Stimulated activated CD4-positive, alpha-beta T cell treated with anti-CD3 and anti-CD28 coated beads, TNF-alpha, amount 100 ng/mL, for 24 hours (primary cell): Measurements from ENCODE around the gene TAGLN2.

ENCODE experiments used
- DNase-seq, 3 experiments: peaks; one replicate each; pipeline ENCODE4 v3.0.0-alpha.2; 2020; ENCODE audit warnings: low read depth in 3 of 3

TAGLN2 gene

DNA sequence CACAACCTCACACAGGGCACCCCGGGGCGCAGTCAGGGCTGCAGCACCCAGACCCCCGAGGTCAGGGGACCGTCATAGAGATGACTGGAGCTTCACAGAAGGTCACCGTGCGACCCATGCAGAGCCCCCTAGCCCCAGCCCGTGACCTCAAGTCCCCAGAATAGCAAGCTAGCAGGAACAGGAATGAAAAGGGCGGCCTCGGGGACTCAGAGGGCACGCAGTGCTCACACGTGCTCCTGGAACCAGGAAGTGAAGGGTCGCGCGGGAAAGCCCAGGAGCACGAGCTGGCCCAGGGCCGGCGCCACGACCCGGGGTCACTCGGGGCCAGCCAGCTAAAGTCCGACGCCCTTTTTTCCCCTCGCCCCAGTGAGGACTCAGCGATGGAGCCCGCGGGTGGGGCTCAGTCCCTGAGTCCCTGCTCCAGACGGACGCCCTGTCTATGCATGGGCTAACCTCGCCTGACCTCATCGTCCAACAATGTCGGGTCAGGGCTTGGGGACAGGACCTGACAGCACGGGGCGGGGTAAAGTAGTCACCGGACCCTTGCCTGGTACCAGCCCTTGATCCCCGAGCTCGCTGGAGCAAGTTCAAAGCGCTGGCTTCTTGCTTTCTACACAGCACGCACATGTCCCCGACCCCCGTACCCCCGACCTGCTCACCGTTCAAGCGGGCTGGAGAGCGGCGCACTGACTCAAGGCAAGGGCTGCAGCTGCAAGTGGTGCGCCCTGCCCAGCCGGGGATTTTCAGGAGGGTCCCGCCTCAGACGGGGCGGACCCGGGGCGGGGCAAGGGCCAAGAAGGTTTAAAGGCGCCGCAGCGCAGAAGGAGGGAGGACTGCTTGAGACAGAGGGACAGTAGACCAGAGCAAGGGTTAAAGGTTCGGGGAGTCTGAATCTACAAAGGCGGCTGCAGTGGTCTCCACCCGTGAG lies at the start of gene TAGLN2:
TSS of gene TAGLN2 (minus strand) at position 717 of the 928 bp plus-strand sequence. CDS start 4,998 bp downstream, outside the sequence.
- DNase-seq, result peak; percentile 82 to 89 (median 85)

DNA sequence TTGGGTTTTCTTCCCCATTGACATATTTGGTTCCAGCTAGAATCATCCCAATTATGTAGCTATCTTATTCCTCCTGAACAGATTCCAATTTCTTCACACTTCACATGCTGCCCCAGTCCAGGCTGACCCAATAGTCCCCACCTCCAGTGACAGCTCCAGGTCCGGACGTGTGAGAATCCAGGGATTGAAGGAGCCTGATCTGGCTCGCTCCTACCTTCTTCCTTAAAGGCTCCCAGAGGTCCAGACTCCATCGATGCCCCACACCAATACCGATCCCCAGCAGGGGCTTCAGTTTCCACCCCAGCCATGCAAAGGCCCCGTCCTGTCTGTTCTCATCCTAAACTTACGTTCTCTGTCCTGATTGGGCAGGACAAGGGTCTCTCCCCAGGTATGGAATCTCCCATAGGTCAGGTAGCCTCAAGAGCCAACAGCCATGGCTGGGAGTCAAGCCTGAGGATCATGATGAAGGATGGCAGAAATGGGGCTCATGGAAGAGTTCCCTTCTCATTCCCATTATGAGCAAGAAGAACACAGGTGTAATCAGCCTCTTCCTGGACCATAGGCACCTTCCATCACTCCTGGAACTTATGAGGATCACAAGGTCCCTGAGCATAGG lies 49.2 kb upstream of the TAGLN2 start:
- no peak for DNase-seq

DNA sequence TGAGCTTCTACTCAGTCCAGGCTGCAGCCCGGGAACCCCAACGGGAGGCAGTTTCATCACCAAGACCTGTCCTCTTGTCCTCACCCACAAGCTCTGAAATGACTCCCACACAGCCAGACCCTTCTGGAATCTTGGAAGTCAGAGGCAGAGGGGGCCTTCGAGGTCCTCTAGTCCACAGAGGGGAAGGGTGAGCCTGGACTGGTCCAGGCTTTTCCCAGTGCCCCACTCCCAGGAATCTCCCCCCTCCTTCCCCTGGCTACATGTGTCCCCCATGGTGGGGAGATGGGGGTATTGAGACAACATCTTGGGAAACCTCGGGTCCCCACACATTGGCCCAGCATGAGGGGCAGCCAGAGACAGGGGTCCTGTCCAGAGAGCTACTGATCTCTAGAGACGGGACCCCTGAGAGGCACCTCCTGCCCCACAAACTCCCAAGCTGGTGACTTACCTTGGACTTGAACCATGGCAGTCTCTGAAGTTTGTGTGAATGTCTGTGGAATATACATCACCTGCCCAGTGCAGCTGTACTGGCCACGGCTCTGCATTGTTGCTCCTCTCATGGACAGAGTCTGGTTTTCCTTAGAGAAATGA lies 48.1 kb upstream of the TAGLN2 start:
- no peak for DNase-seq

DNA sequence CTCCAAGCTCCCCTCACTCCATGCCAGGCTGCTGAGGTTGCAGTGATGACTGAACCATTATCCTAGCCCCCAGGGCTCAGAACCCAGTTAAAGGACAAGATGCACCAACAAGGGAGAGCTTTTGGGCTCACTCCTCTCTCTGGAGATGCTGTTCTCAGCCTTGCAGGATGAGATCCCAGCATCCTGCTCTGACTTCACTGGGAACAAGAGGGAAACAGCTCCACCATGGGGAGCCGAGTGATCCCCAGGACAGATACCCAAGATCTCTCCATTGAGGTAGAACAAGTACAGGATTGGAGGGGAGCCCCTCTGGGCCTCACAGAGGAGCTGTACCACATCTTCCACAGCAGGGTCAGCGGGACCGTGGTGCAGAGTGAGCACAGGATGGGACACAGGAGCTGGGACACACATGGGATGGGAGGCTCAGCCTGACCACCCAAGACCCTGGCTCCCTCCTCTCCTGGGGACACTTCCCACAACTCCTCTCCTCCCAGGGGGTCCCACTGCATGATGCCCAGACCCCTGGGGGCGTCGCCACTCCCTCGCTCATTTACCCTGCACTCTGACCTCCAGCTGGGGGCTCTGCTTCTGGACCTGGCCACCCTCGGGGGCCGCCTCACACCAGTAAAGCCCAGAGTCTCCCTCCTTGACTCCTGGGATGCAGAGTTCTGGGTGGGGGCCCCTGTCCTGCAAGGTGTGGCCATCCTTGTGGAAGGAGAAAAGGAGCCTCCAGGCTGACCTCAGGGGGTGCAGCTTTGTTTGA lies 47.3 kb upstream of the TAGLN2 start:
- DNase-seq, result no peak

DNA sequence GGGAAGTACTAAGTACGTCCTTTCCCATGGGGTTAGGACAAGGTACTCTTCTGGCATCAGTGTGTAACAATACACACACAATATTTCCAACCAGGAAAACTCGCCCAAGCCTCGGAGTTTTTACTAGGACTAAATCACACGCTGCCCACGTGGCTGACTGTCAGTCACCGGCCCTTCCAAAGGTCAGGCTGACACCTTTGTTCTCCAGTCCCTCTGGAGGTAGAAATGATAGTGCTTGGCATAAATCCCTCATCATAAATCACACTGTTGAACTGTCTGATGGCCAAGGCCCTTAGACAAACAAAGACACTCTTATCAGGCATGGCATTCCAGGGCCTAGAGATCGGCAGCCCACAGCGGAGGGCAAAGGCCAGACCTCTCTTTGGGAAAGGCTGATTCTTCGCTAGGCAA lies 45.6 kb upstream of the TAGLN2 start:
- DNase-seq, result no peak

DNA sequence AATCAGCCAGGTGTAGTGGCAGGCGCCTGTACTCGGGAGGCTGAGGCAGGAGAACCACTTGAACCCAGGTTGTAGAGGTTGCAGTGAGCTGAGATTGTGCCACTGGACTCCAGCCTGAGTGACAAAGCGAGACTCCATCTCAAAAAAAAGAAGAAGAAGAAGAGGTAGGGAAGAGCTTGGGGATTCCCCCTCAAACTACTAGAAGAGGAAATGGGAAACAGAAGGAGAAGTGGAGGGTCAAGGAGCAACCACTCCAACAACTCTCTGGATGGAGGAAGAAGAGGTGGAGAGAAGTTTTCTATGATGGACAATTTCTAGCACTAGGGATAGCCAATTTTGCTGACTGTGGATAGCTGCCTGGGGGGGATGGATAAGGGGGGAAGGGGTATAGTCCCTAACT lies 43.6 kb upstream of the TAGLN2 start:
- DNase-seq, result no peak

DNA sequence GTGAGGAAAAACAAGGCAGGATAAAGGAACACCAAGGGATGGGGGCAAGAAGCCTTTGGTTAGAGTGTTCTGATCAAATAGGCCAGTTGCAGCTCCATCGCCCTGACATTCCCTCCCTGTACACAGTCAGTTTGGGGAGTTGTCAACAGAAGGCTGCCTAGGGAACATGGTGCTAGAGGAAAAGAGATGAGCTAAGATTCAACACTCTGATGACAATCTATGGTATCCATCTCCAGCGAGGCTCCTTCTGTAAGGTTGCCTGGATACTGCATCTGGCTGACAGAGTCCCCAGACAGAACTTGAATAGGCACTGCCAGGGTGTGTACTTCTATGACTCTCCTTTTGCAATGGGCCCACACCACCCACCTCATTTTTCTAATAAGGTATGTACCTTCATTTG lies 40.0 kb upstream of the TAGLN2 start:
- no peak for DNase-seq

DNA sequence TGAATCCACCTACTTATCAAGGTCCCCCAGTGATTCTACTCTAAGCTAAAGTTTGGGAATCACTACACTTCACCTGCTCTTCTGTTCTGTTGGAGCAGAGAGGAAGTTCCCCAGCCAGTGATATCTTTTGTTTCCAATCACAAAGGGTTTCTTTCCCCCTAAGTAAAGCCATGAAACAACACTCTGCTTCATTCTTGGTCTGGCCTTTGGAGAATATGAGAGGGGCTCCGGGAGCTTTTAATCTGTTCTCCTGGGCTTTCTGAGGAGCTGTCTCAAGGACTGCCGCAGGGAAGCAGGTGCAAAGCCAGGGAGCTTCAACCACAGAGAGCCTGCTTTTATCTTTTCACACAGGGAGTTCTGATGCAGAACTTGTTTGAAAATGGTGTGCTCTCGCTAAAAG lies 38.8 kb upstream of the TAGLN2 start:
- DNase-seq, result no peak

DNA sequence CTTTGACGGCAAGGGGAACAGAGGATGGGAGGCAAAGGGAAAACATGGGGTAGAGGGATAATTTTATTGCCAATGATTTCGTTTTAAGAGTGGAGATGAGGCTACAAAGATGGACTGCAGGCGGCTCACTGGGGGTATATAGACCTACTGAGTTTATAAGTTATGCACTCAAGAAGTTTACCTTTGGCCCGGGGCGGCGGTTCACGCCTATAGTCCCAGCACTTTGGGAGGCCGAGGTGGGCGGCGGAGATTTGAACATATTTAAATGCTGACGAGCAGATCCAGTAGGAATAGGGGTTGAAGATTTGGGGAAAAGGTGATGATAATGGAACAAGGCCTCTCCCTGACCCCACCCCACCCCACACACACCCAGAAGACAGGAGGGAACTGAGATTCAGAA lies 36.9 kb upstream of the TAGLN2 start:
- DNase-seq, result no peak

DNA sequence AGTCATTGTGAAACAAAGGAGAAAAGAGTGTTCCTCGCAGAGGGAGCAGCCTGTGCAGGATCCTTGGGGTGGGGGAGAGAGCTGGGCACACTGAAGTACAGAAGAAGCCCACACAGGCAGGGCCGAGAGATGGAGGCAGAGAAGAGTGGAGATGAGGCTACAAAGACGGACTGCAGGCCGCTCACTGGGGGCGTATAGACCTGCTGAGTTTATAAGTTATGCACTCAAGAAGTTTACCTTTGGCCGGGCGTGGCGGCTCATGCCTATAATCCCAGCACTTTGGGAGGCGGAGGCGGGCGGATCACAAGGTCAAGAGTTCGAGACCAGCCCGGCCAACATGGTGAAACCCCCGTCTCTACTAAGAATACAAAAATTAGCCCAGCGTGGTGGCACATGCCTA lies 36.3 kb upstream of the TAGLN2 start:
- no peak for DNase-seq

DNA sequence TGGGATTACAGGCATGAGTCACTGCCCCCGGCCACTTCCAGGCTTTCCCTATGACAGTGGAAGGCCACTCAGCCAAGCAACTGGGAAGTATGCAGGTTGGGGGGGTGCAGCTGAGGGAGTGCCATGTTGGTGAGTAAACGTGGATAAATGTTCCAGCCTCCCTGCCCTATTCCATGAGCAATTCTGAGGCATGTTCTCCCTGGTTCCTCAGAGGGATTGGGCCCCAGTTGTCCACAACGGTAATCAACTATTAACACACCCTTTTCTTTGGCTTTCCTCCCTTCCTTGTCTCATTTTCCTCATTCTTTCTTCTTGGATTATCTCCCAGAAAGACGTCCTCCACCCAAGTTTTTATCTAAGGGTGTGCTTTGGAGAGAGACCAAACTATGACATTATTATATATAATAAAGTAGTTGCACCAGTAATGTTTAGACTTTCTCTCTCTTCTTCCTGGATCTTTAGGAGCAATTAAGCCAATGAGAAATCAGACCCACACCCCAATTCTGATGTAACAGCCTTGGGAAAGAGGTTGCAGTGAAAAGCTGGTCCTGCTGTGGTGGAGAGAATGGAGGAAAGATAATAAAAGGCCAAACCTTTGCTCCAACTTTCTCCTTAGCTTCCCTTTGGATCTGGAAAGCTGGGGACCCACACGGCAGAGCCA lies 35.5 kb upstream of the TAGLN2 start:
- DNase-seq, result no peak

DNA sequence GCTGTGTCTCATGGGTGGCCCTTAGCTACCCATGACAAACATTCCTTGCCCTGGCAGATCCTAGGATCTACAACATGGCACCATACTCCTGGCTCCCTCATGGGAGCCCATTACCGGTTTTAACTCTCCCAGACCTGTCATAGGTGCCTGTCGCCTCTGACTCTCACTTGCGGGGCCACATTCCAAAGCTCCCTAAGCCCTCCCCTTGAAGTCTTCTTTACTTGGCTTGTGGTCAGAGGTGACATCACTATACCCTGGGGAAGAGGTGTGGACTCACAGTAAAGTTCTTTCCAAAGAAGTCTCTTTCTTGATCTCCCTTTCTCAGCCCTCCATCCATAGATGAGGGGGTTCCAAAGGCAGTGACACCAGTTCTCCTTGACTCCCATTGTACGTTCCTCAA lies 34.1 kb upstream of the TAGLN2 start:
- no peak for DNase-seq

DNA sequence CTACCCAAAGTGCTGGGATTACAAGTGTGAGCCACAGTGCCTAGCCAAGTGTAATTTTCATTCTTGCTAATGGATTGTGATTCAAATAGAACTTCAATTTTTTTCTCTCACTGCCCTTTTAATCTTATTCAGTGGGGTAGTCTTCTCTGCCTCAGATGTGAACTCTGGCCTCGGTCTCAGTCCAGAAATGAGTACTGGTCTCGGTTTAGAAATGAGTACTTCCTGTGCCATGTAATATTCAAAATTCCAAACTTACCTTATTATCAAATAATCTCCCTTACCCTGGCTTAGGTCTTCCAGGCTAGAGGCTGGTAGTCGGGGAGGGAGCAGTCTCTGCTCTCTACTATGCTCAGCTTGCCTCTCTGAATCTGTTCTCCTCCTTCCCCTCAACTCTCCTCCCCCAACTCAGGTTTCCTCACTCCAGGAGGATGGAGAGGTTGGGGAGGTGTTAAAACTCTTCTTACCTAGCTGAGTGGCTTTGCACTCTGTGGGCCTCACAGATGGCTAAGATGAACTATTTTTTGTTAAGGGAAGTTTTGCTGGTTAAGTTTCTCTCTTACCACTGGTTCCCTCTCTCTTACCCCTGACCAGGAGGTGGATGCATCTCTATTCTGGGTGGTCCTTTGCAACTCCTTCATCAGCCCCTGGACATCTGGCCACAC lies 33.5 kb upstream of the TAGLN2 start:
- no peak for DNase-seq

DNA sequence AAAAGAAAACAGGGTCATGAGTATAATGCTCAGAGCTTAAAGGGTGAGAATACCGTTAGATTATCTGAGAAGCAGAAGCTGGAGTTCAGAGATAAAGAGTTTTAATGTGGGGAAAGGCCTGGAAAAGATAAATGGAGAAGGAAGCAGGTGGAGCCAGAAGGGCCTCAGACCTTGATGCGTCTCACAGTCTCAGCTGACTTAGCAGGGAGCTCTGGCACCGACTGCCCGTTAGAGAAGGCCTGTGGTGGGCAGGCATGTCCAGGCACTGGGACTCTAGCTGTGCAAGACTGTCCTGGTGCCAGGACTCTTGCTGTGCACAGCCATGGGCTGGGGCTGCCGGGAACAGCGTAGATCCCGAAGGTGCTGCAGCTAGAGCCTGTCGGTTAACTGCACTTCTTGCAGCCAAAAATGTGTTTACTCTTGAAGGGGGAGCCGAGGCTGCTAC lies 32.5 kb upstream of the TAGLN2 start:
- DNase-seq, result no peak

DNA sequence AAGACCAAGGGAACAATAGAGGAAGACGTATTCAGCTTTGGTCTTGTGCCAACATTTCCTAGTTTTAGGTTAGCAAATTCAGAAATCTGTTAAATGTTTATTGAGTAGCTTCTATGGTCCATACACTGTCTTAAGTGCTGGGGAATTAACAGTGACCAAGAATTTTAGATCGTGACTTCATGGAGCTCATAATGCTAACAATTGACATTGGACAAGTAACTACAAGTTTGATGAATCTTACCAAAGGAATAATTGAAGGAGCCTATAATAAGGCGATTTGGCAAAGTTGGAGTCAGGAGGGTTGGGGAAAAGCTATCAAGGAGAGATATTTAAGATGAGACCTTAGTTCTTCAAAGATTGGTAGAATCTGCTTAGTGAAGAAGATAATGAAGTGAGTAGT lies 30.1 kb upstream of the TAGLN2 start:
- DNase-seq, result no peak

DNA sequence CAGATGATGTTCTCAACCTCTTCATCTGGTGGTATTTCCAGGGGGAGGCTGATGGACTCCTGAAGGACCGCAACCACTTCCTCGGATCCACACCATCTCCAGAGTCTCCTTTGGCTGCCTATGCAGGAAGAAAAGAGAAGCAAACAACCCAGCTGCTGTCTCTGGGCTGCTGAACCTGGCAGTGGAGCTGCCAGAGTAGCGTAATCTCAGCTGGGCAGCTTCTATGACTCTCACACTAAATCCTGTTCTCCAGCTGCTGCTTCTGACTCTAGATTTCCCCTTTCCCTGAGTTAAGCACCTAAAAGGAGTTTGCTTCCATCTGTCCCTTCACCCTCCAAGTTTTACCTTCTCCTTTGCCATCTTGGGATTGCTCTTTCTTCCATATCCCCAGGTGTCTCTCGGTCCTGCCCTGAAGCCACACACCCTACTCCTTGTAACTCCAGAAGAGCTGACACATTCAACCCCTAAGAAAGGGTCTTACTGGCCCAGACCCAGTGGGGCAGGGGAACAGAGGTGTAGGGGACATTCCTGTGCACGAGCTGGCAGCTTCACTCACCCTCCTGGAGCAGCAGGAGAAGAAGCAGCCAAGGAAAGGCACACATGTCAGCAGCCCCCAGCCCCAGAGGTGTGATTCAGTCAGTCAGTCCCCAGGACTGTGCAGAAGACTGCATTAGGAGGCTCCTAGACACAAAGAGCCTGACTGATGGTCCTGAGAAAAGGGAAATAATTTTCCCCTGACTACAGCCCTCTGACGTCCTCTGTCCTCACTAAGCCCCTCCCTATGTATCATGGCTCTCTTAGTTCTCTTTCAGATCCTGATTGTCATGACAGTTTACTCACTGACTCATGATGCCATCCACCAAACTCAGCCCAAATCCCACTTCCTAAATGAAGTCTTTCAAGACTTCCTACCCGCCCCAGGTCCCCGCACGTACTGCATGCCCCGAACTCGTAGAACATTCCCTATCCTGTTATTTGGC lies 28.5 kb upstream of the TAGLN2 start, which contains the start of gene SLAMF9:
TSS of gene SLAMF9 (minus strand) at position 702 of the 980 bp plus-strand sequence. CDS start at position 602, 100 bp downstream.
- no peak for DNase-seq

DNA sequence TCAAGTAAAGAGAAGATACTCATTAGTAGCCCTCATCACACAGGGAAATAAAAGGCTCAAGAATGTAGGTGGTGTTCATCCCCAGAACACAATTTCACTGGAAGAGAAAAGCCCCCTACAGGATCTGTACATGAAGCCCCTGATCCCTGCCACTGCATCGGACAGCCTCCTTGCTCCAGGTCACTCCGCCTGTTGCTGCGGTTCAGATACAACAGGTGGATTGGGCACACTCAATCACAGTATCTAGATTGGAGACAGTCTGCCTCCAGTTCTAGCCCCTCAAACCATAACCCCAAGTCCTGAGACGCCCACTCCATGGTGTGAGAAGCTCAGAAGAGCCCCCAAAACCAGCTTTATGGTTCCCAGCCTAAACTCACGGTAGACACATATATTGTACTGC lies 27.6 kb upstream of the TAGLN2 start:
- no peak for DNase-seq

DNA sequence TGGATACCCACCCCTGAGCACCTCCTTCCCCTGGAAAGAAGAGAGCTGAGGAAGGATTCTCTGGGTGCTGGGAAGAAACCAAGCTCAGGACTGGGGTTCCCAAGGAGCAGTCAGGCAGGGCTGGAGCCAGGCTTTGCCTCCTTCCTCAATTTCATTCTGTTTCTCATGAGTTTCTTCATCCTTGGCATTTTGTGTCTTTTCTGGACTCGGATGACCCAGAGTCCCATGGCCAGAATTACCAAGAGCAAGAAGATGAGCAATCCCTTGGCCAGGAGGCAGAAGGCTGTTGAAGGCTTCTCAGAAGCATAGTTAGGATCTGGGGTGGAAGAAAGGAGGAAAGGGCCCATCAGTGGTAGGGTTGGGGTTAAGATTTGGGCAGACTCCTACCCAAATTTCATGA lies 26.2 kb upstream of the TAGLN2 start:
- no peak for DNase-seq

DNA sequence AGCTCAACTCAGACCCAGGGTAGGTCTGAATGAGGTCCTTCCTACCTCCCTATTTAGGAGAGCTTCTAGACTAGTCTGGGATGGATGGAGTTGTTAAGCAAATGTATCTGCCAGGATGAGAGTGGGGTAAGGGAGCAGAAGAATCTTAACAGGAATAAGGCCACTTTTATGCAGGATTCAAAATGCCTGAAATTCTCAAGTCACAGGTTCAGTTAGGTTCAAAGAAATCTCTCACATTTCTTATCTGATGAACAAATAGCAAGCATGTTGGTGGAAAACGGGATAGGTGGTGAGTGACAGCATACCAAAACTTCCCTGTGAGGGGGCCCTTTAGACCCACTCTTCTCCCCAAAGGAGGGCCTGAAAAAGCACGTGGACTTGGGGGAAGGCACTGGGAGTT lies 25.7 kb upstream of the TAGLN2 start:
- no peak for DNase-seq

DNA sequence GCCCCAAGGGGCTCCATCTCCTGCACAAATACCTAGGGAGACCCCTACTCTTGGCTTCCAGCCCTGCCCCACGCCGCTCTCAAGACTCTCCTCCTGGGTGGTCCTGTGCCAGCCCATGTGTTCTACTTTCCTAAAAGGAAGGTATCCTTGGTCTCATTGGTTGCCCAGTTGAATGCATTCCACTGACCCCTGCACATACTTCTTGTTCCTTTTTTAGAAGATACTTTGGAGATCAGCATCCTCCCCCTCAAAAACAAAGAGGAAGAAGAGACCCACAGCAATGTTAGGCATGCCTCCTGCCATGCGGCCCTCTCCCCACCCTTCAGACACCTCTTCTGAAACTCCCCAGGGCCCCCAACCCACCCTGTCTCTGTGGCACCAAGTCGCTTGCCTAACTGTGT lies 24.7 kb upstream of the TAGLN2 start:
- no peak for DNase-seq
